Naive thymus-derived CD4-positive, alpha-beta T cell (primary cell): ENCODE measurements around the gene TTC27. TPM values are rescaled to one million over a fixed set of nuclear protein-coding genes. Genes with fewer than 3 reads are reported as not detected.
"Not testable (repeated sequence)": the region's sequence is repeated elsewhere in the genome, so short reads cannot be mapped to it uniquely, and the experiment has no call there.

Experiments used
- ATAC-seq: fragments of 150-1000 bp; cut with Tn5 transposase; 2 replicates; pipeline ENCODE4 v1.10.0; 2021; ENCODE audit warnings: mild to moderate bottlenecking, moderate library complexity
- CTCF ChIA-PET: fragments of 350-600 bp; sonication (Branson Sonifier 250); formaldehyde crosslinking; loops from one replicate; lab custom pipeline; 2021; ENCODE audit warnings: antibody characterized with exemption; lab: Charles Lee
- POLR2A ChIA-PET: fragments of 350-600 bp; sonication (Branson Sonifier 250); formaldehyde crosslinking; loops from one replicate; lab custom pipeline; 2021; ENCODE audit warnings: antibody characterized with exemption, inconsistent platforms; lab: Charles Lee
- DNase-seq, 9 donors: peaks; one replicate each; pipeline versions ENCODE4 v3.0.0 to v3.0.0-alpha.2; 2020 to 2022; ENCODE audit warnings: mixed read lengths in 1 of 9
- H3K27ac ChIP-seq: one replicate; pipeline ENCODE4 v1.7.0; 2013; ENCODE audit warnings: mild to moderate bottlenecking, low read depth, low read length, moderate library complexity
- H3K27me3 ChIP-seq, 2 donors: one replicate each; pipeline ENCODE4 v1.7.0; 2013; ENCODE audit warnings: low read length in 2 of 2, mild to moderate bottlenecking in 2 of 2, moderate library complexity in 2 of 2; ENCODE audit not compliant: control insufficient read depth in 2 of 2, insufficient read depth in 2 of 2
- H3K36me3 ChIP-seq, 3 experiments: 1 replicate in 2 of 3; 2 replicates in 1 of 3; pipeline ENCODE4 v1.7.0; 2013; ENCODE audit warnings: low read length in 3 of 3, mild to moderate bottlenecking in 3 of 3, moderate library complexity in 1 of 3; ENCODE audit not compliant: insufficient read depth in 3 of 3, control insufficient read depth in 2 of 3
- H3K4me1 ChIP-seq, 2 donors: one replicate each; pipeline ENCODE4 v1.7.0; 2013; ENCODE audit warnings: low read length in 2 of 2, mild to moderate bottlenecking in 2 of 2, moderate library complexity in 1 of 2; ENCODE audit not compliant: control insufficient read depth in 2 of 2, insufficient read depth in 2 of 2
- H3K4me3 ChIP-seq: 2 replicates; pipeline ENCODE4 v1.7.0; 2013; ENCODE audit warnings: mild to moderate bottlenecking, low read length
- H3K9me3 ChIP-seq, 3 experiments: 1 replicate in 2 of 3; 2 replicates in 1 of 3; pipeline ENCODE4 v1.7.0; 2013; ENCODE audit warnings: low read length in 3 of 3; ENCODE audit not compliant: control insufficient read depth in 2 of 3
- H3K27ac Mint-ChIP-seq, 9 donors: one replicate each; pipeline ENCODE4 v1.8.0; 2020 to 2022; ENCODE audit warnings: mixed read lengths in 9 of 9, mild to moderate bottlenecking in 8 of 9, moderate library complexity in 5 of 9, inconsistent platforms in 2 of 9
- H3K27me3 Mint-ChIP-seq, 5 donors: one replicate each; pipeline ENCODE4 v1.8.0; 2021 to 2022; ENCODE audit warnings: mixed read lengths in 5 of 5, mild to moderate bottlenecking in 1 of 5
- H3K36me3 Mint-ChIP-seq, 5 donors: one replicate each; pipeline ENCODE4 v1.8.0; 2020 to 2022; ENCODE audit warnings: mixed read lengths in 5 of 5, mild to moderate bottlenecking in 3 of 5, inconsistent platforms in 1 of 5
- H3K4me1 Mint-ChIP-seq, 7 donors: one replicate each; pipeline ENCODE4 v1.8.0; 2020 to 2022; ENCODE audit warnings: mixed read lengths in 7 of 7, mild to moderate bottlenecking in 3 of 7, inconsistent platforms in 1 of 7
- H3K4me3 Mint-ChIP-seq, 10 donors: one replicate each; pipeline ENCODE4 v1.8.0; 2020 to 2022; ENCODE audit warnings: mild to moderate bottlenecking in 10 of 10, mixed read lengths in 10 of 10, moderate library complexity in 6 of 10, inconsistent platforms in 2 of 10
- H3K9me3 Mint-ChIP-seq, 11 donors: one replicate each; pipeline ENCODE4 v1.8.0; 2020 to 2022; ENCODE audit warnings: mixed read lengths in 11 of 11, mild to moderate bottlenecking in 4 of 11, inconsistent platforms in 1 of 11, moderate library complexity in 1 of 11
- intact Hi-C, 2 donors: fragments of 100-400 bp; cut with micrococcal nuclease; formaldehyde crosslinking; loops; one replicate each; pipeline ENCODE4 v1.15.1; 2023
- polyA plus RNA-seq, 2 donors: library from polyadenylated mRNA; unstranded; fragments of 300-500 nt; fragmentation: Illumina TruSeq; gene quantifications; one replicate each; pipeline ENCODE4 v1.2.3, GENCODE V29; 2021
- total RNA-seq, 6 experiments: library from RNA in 5 of 6; stranded (reverse) in 5 of 6; gene quantifications; 1 replicate in 5 of 6; 2 replicates in 1 of 6; pipeline ENCODE4 v1.2.3 and lab custom pipeline; 2021 to 2026

Gene TTC27
- total and polyA plus RNA-seq, 7 experiments from 2014 or later, result 18.5 to 30.0 (median 23.9) TPM

GRCh38 chr2:32752205-32752604 is 124.4 kb downstream of the TTC27 start:
- Mint-ChIP-seq H3K36me3 (peaks cover 13 to 65% (median 43%) of the 10 kb centered on the region in 5 donors), H3K9me3 (peaks cover 0 to 15% (median 0%) of the 10 kb centered on the region in 11 donors), H3K27me3 (no peaks in the 10 kb centered on the region), H3K4me3 (no peak overlapping the region), H3K4me1 (peaks cover 6 to 25% (median 16%) of the 10 kb centered on the region in 7 donors), H3K27ac (peak overlapping the region in 1 of 9 donors; percentile 55)
- DNase-seq (no peak), ATAC-seq (no peak)
- intact Hi-C loops, result loop anchor here in 1 of 2 donors (10.0 kb wide), 1 partner anchor 843 kb away; the partner anchor contains the start of gene FAM98A
- H3K36me3 ChIP-seq, result peaks cover 0 to 6% (median 3%) of the 10 kb centered on the region in 3 experiments
- H3K4me1 ChIP-seq, result no peaks in the 10 kb centered on the region
- no peaks in the 10 kb centered on the region for H3K9me3 ChIP-seq
- H3K27ac ChIP-seq, result no peak overlapping the region
- ChIA-PET POLR2A (no interaction called here), CTCF (no interaction called here)
- H3K4me3 ChIP-seq, result no peak overlapping the region
- H3K27me3 ChIP-seq, result no peaks in the 10 kb centered on the region

GRCh38 chr2:32752952-32753351 is 125.1 kb downstream of the TTC27 start:
- H3K9me3 ChIP-seq, result no peaks in the 10 kb centered on the region
- peaks cover 0 to 6% (median 3%) of the 10 kb centered on the region in 3 experiments for H3K36me3 ChIP-seq
- no peaks in the 10 kb centered on the region for H3K4me1 ChIP-seq
- Mint-ChIP-seq H3K4me3 (peak overlapping the region in 1 of 10 donors; percentile 33), H3K36me3 (peaks cover 11 to 62% (median 39%) of the 10 kb centered on the region in 5 donors), H3K27ac (peak overlapping the region in 2 of 9 donors; percentile 55 to 70), H3K9me3 (peaks cover 0 to 12% (median 0%) of the 10 kb centered on the region in 11 donors), H3K4me1 (peaks cover 6 to 25% (median 16%) of the 10 kb centered on the region in 7 donors), H3K27me3 (no peaks in the 10 kb centered on the region)
- no peak overlapping the region for H3K27ac ChIP-seq
- CTCF ChIA-PET, result no interaction called here
- H3K27me3 ChIP-seq, result no peaks in the 10 kb centered on the region
- POLR2A ChIA-PET, result no interaction called here
- intact Hi-C loops, result loop anchor here in 1 of 2 donors (10.0 kb wide), 1 partner anchor 842 kb away; the partner anchor contains the start of gene FAM98A
- DNase-seq (no peak), ATAC-seq (no peak)
- no peak overlapping the region for H3K4me3 ChIP-seq

GRCh38 chr2:32754676-32755075 is 126.8 kb downstream of the TTC27 start:
- H3K27ac ChIP-seq, H3K27me3 ChIP-seq, DNase-seq, H3K36me3 ChIP-seq, H3K27me3 Mint-ChIP-seq, CTCF ChIA-PET, H3K4me3 Mint-ChIP-seq, ATAC-seq, H3K9me3 ChIP-seq, POLR2A ChIA-PET, H3K4me3 ChIP-seq, H3K4me1 ChIP-seq: not testable (repeated sequence)
- intact Hi-C loops, result loop anchor here in 1 of 2 donors (10.0 kb wide), 1 partner anchor 840 kb away; the partner anchor contains the start of gene FAM98A
- Mint-ChIP-seq H3K9me3 (peaks cover 0 to 11% (median 0%) of the 10 kb centered on the region in 11 donors), H3K4me1 (peaks cover 6 to 25% (median 16%) of the 10 kb centered on the region in 7 donors), H3K27ac (peak overlapping the region in 1 of 9 donors; percentile 56), H3K36me3 (peaks cover 7 to 58% (median 36%) of the 10 kb centered on the region in 5 donors)

- POLR2A ChIA-PET, result no interaction called here
- CTCF ChIA-PET, result interaction anchor here (0.6 kb wide), 1 partner anchor 186 kb away, joined by 3 read pairs; no protein-coding TSS in a partner anchor
- peaks cover 13 to 56% (median 32%) of the 10 kb centered on the region in 5 donors for H3K36me3 Mint-ChIP-seq
- no peak for DNase-seq
- Histone ChIP-seq H3K27ac (peak overlapping the region; percentile 46), H3K9me3 (no peaks in the 10 kb centered on the region), H3K4me1 (no peaks in the 10 kb centered on the region), H3K4me3 (peak overlapping the region; percentile 32), H3K36me3 (peaks cover 0 to 17% (median 3%) of the 10 kb centered on the region in 3 experiments), H3K27me3 (no peaks in the 10 kb centered on the region)
- peak; percentile 20 for ATAC-seq
- H3K27me3 Mint-ChIP-seq, result no peaks in the 10 kb centered on the region
- peak overlapping the region; percentile 48 to 90 (median 77) for H3K27ac Mint-ChIP-seq
- peak overlapping the region; percentile 53 to 81 (median 68) for H3K4me3 Mint-ChIP-seq
- intact Hi-C loops, result loop anchor here in 1 of 2 donors (10.0 kb wide), 1 partner anchor 839 kb away; the partner anchor contains the start of gene FAM98A
- peaks cover 0 to 11% (median 0%) of the 10 kb centered on the region in 11 donors for H3K9me3 Mint-ChIP-seq
- H3K4me1 Mint-ChIP-seq, result peaks cover 6 to 25% (median 16%) of the 10 kb centered on the region in 7 donors
Measured at GRCh38 chr2:32755666-32756065, 127.8 kb downstream of the TTC27 start.

- ChIA-PET CTCF (interaction anchor here (0.6 kb wide), 1 partner anchor 185 kb away, joined by 3 read pairs; no protein-coding TSS in a partner anchor), POLR2A (no interaction called here)
- H3K9me3 Mint-ChIP-seq, result peaks cover 0 to 11% (median 0%) of the 10 kb centered on the region in 11 donors
- peaks cover 0 to 22% (median 3%) of the 10 kb centered on the region in 3 experiments for H3K36me3 ChIP-seq
- DNase-seq, result peak in 3 of 9 donors; percentile 1 to 12 (median 2)
- H3K27me3 ChIP-seq, result no peaks in the 10 kb centered on the region
- peak overlapping the region; percentile 46 for H3K27ac ChIP-seq
- H3K27ac Mint-ChIP-seq, result peak overlapping the region; percentile 54 to 90 (median 77)
- H3K4me1 Mint-ChIP-seq, result peaks cover 6 to 25% (median 16%) of the 10 kb centered on the region in 7 donors
- intact Hi-C loops, result loop anchor here in 1 of 2 donors (10.0 kb wide), 1 partner anchor 839 kb away; the partner anchor contains the start of gene FAM98A
- H3K4me1 ChIP-seq, result no peaks in the 10 kb centered on the region
- H3K4me3 Mint-ChIP-seq, result peak overlapping the region; percentile 53 to 81 (median 68)
- peaks cover 19 to 58% (median 32%) of the 10 kb centered on the region in 5 donors for H3K36me3 Mint-ChIP-seq
- peak overlapping the region; percentile 32 for H3K4me3 ChIP-seq
- ATAC-seq, result peak; percentile 57
- H3K27me3 Mint-ChIP-seq, result no peaks in the 10 kb centered on the region
- H3K9me3 ChIP-seq, result no peaks in the 10 kb centered on the region
Measured at GRCh38 chr2:32756074-32756727, 128.4 kb downstream of the TTC27 start.

- Histone ChIP-seq H3K36me3 (peaks cover 0 to 28% (median 0%) of the 10 kb centered on the region in 3 experiments), H3K27me3 (no peaks in the 10 kb centered on the region), H3K27ac (no peak overlapping the region), H3K4me1 (no peaks in the 10 kb centered on the region), H3K4me3 (no peak overlapping the region), H3K9me3 (no peaks in the 10 kb centered on the region)
- ChIA-PET POLR2A (no interaction called here), CTCF (no interaction called here)
- Mint-ChIP-seq H3K4me1 (peaks cover 8 to 25% (median 14%) of the 10 kb centered on the region in 7 donors), H3K27me3 (no peaks in the 10 kb centered on the region), H3K4me3 (no peak overlapping the region), H3K9me3 (peaks cover 0 to 5% (median 0%) of the 10 kb centered on the region in 11 donors), H3K27ac (peak overlapping the region in 2 of 9 donors; percentile 35 to 40), H3K36me3 (peaks cover 21 to 52% (median 37%) of the 10 kb centered on the region in 5 donors)
- DNase-seq (no peak), ATAC-seq (no peak)
- intact Hi-C loops, result loop anchor here in 1 of 2 donors (10.0 kb wide), 1 partner anchor 837 kb away; the partner anchor contains the start of gene FAM98A
Measured at GRCh38 chr2:32758232-32758631, 130.4 kb downstream of the TTC27 start.
